Neuronal stem cell (in vitro differentiated cells): ENCODE results near the gene NQO2.

Experiments used
- DNase-seq: peaks from one replicate; pipeline ENCODE4 v3.0.0-alpha.2; 2013; ENCODE audit warnings: low spot score
- H2AFZ ChIP-seq: one replicate; pipeline ENCODE4 v1.6.1; 2013; ENCODE audit warnings: mild to moderate bottlenecking, low read length, inconsistent platforms
- H2AK5ac ChIP-seq: 2 replicates; pipeline ENCODE4 v1.6.1; 2013; ENCODE audit warnings: low read depth, mild to moderate bottlenecking, inconsistent platforms, low read length, moderate library complexity, mixed read lengths
- H2BK120ac ChIP-seq: 2 replicates; pipeline ENCODE4 v1.6.1; 2013; ENCODE audit warnings: low read depth, mild to moderate bottlenecking, inconsistent platforms, low read length, moderate library complexity, mixed read lengths
- H2BK12ac ChIP-seq: one replicate; pipeline ENCODE4 v1.6.1; 2013; ENCODE audit warnings: low read length, inconsistent platforms
- H2BK15ac ChIP-seq: 2 replicates; pipeline ENCODE4 v1.6.1; 2013; ENCODE audit warnings: mild to moderate bottlenecking, low read length, inconsistent platforms, mixed read lengths
- H2BK5ac ChIP-seq: one replicate; pipeline ENCODE4 v1.6.1; 2013; ENCODE audit warnings: inconsistent platforms, mild to moderate bottlenecking, low read length, moderate library complexity
- H3K14ac ChIP-seq: one replicate; pipeline ENCODE4 v1.6.1; 2013; ENCODE audit warnings: low read length, inconsistent platforms
- H3K18ac ChIP-seq: 2 replicates; pipeline ENCODE4 v1.6.1; 2013; ENCODE audit warnings: low read length, inconsistent platforms
- H3K23ac ChIP-seq: 2 replicates; pipeline ENCODE4 v1.6.1; 2013; ENCODE audit warnings: low read depth, mild to moderate bottlenecking, mixed read lengths, low read length, inconsistent platforms; ENCODE audit not compliant: poor library complexity
- H3K27ac ChIP-seq: replicated peaks from 3 replicates; pipeline ENCODE4 v1.5.1; 2013; ENCODE audit warnings: low read length, inconsistent platforms
- H3K27me3 ChIP-seq, 3 experiments: 2 replicates each; pipeline ENCODE4 v1.6.1; 2013; ENCODE audit warnings: low read length in 3 of 3, mild to moderate bottlenecking in 2 of 3, inconsistent platforms in 1 of 3, low read depth in 1 of 3, mixed read lengths in 1 of 3, moderate library complexity in 1 of 3; ENCODE audit not compliant: control insufficient read depth in 3 of 3, insufficient read depth in 3 of 3
- H3K36me3 ChIP-seq, 2 donors: replicated peaks in 1 of 2; 2 replicates each; pipeline ENCODE4 v1.6.1; 2013; ENCODE audit warnings: low read length in 2 of 2; ENCODE audit not compliant: control insufficient read depth in 2 of 2, insufficient read depth in 2 of 2
- H3K4ac ChIP-seq: 2 replicates; pipeline ENCODE4 v1.6.1; 2013; ENCODE audit warnings: inconsistent platforms, mild to moderate bottlenecking, low read length, moderate library complexity
- H3K4me1 ChIP-seq, 2 donors: 1 replicate in 1 of 2; 2 replicates in 1 of 2; pipeline ENCODE4 v1.6.1; 2013; ENCODE audit warnings: low read length in 2 of 2, low read depth in 1 of 2; ENCODE audit not compliant: control insufficient read depth in 2 of 2, insufficient read depth in 1 of 2
- H3K4me2 ChIP-seq: one replicate; pipeline ENCODE4 v1.6.1; 2013; ENCODE audit warnings: mild to moderate bottlenecking, low read length, inconsistent platforms; ENCODE audit not compliant: insufficient read depth, poor library complexity, severe bottlenecking
- H3K4me3 ChIP-seq, 2 donors: 2 replicates each; pipeline ENCODE4 v1.5.1; 2013; ENCODE audit warnings: low read length in 2 of 2, mild to moderate bottlenecking in 2 of 2, inconsistent platforms in 1 of 2, moderate library complexity in 1 of 2
- H3K79me1 ChIP-seq: one replicate; pipeline ENCODE4 v1.6.1; 2013; ENCODE audit warnings: low read depth, mild to moderate bottlenecking, inconsistent platforms, low read length, moderate library complexity
- H3K9ac ChIP-seq: one replicate; pipeline ENCODE4 v1.6.1; 2013; ENCODE audit warnings: mild to moderate bottlenecking, low read depth, low read length, inconsistent platforms; ENCODE audit not compliant: poor library complexity
- H3K9me3 ChIP-seq, 2 donors: replicated peaks in 1 of 2; 2 replicates each; pipeline versions ENCODE3 to v1.6.1; 2013; ENCODE audit warnings: low read length in 2 of 2, mild to moderate bottlenecking in 2 of 2, inconsistent platforms in 1 of 2, low read depth in 1 of 2, mixed read lengths in 1 of 2, moderate library complexity in 1 of 2; ENCODE audit not compliant: control insufficient read depth in 2 of 2, insufficient read depth in 1 of 2
- H4K8ac ChIP-seq: one replicate; pipeline ENCODE4 v1.6.1; 2013; ENCODE audit warnings: low read depth, mild to moderate bottlenecking, inconsistent platforms, low read length, moderate library complexity
- H4K91ac ChIP-seq: one replicate; pipeline ENCODE4 v1.6.1; 2013; ENCODE audit warnings: low read length, low read depth, mild to moderate bottlenecking, inconsistent platforms; ENCODE audit not compliant: poor library complexity
- WGBS, 2 donors: extraction: QIAGEN DNeasy Blood & Tissue Kit; methylation state at CpG; one replicate each; pipeline ENCODE4 v1.1.7; 2013; ENCODE audit warnings: missing lambda C conversion rate in 2 of 2, mixed read lengths in 1 of 2; ENCODE audit not compliant: insufficient read length in 2 of 2, insufficient replicate concordance in 1 of 2; ENCODE audit errors: extremely low coverage in 2 of 2; 5-methylcytosine and 5-hydroxymethylcytosine counted together

NQO2 gene

GRCh38 chr6:3013486-3013885, 13.8 kb downstream of the NQO2 start:
- WGBS, 2 donors: no CpG with 5 or more reads among the region's 2 CpGs
- H3K79me1 ChIP-seq: no peaks in the 10 kb centered on the region
- no peak overlapping the region for H4K91ac ChIP-seq
- H3K9me3 ChIP-seq: peaks cover 11 to 29% of the 10 kb centered on the region in 2 donors
- H2BK15ac ChIP-seq: no peak overlapping the region
- H3K4me2 ChIP-seq: no peak overlapping the region
- H2BK12ac ChIP-seq: no peak overlapping the region
- peaks cover 24 to 70% of the 10 kb centered on the region in 2 donors for H3K36me3 ChIP-seq
- no peak overlapping the region for H2AFZ ChIP-seq
- H2BK120ac ChIP-seq: no peak overlapping the region
- no peak overlapping the region for H3K27ac ChIP-seq
- no peak overlapping the region for H3K9ac ChIP-seq
- no peak overlapping the region for H4K8ac ChIP-seq
- no peak overlapping the region for H3K23ac ChIP-seq
- no peak for DNase-seq
- H3K27me3 ChIP-seq: no peaks in the 10 kb centered on the region
- H3K14ac ChIP-seq: no peak overlapping the region
- H2BK5ac ChIP-seq: no peak overlapping the region
- no peak overlapping the region for H2AK5ac ChIP-seq
- H3K4ac ChIP-seq: no peak overlapping the region
- no peaks in the 10 kb centered on the region for H3K4me1 ChIP-seq
- H3K18ac ChIP-seq: no peak overlapping the region
- H3K4me3 ChIP-seq: no peak overlapping the region

- H3K9me3 ChIP-seq: peaks cover 11 to 29% of the 10 kb centered on the region in 2 donors
- no peak overlapping the region for H3K4me2 ChIP-seq
- no peak overlapping the region for H2BK15ac ChIP-seq
- no peak overlapping the region for H3K4ac ChIP-seq
- no peak overlapping the region for H3K23ac ChIP-seq
- H3K18ac ChIP-seq: peak overlapping the region; percentile 28
- no peak for DNase-seq
- no peaks in the 10 kb centered on the region for H3K79me1 ChIP-seq
- H4K91ac ChIP-seq: no peak overlapping the region
- H3K4me3 ChIP-seq: peak overlapping the region in 1 of 2 donors; percentile 20
- H2AK5ac ChIP-seq: no peak overlapping the region
- no peak overlapping the region for H3K14ac ChIP-seq
- no peaks in the 10 kb centered on the region for H3K4me1 ChIP-seq
- no peak overlapping the region for H3K27ac ChIP-seq
- H2BK12ac ChIP-seq: no peak overlapping the region
- H3K27me3 ChIP-seq: no peaks in the 10 kb centered on the region
- H2BK120ac ChIP-seq: no peak overlapping the region
- no peak overlapping the region for H4K8ac ChIP-seq
- no CpG with 5 or more reads among the region's 18 CpGs for WGBS, 2 donors
- H2AFZ ChIP-seq: no peak overlapping the region
- no peak overlapping the region for H3K9ac ChIP-seq
- H2BK5ac ChIP-seq: no peak overlapping the region
- H3K36me3 ChIP-seq: peaks cover 24 to 70% of the 10 kb centered on the region in 2 donors
Measured at GRCh38 chr6:3013901-3014674, 14.4 kb downstream of the NQO2 start.

- no peak overlapping the region for H4K91ac ChIP-seq
- no peak overlapping the region for H2BK120ac ChIP-seq
- no peak overlapping the region for H3K4me3 ChIP-seq
- H3K79me1 ChIP-seq: no peaks in the 10 kb centered on the region
- H2BK15ac ChIP-seq: no peak overlapping the region
- no peak overlapping the region for H3K18ac ChIP-seq
- H2BK12ac ChIP-seq: no peak overlapping the region
- no peaks in the 10 kb centered on the region for H3K27me3 ChIP-seq
- H3K23ac ChIP-seq: no peak overlapping the region
- H3K4ac ChIP-seq: no peak overlapping the region
- H2BK5ac ChIP-seq: no peak overlapping the region
- H2AFZ ChIP-seq: no peak overlapping the region
- no peak overlapping the region for H4K8ac ChIP-seq
- no peak for DNase-seq
- H2AK5ac ChIP-seq: no peak overlapping the region
- H3K9me3 ChIP-seq: peaks cover 11 to 29% of the 10 kb centered on the region in 2 donors
- no peak overlapping the region for H3K14ac ChIP-seq
- no peak overlapping the region for H3K4me2 ChIP-seq
- H3K9ac ChIP-seq: no peak overlapping the region
- peaks cover 24 to 72% of the 10 kb centered on the region in 2 donors for H3K36me3 ChIP-seq
- no CpG with 5 or more reads among the region's 4 CpGs for WGBS, 2 donors
- H3K27ac ChIP-seq: no peak overlapping the region
- H3K4me1 ChIP-seq: no peaks in the 10 kb centered on the region
Measured at GRCh38 chr6:3014675-3015066, 15.0 kb downstream of the NQO2 start.

- Histone ChIP-seq H2BK15ac (no peak overlapping the region), H3K4me2 (no peak overlapping the region), H2BK120ac (no peak overlapping the region), H3K18ac (no peak overlapping the region), H3K4ac (no peak overlapping the region), H4K91ac (no peak overlapping the region), H3K27me3 (no peaks in the 10 kb centered on the region), H3K4me3 (no peak overlapping the region), H4K8ac (no peak overlapping the region), H2AK5ac (no peak overlapping the region), H3K9me3 (peaks cover 11 to 25% of the 10 kb centered on the region in 2 donors), H3K36me3 (peaks cover 23 to 70% of the 10 kb centered on the region in 2 donors), H2AFZ (no peak overlapping the region), H3K9ac (no peak overlapping the region), H2BK5ac (no peak overlapping the region), H3K4me1 (no peaks in the 10 kb centered on the region), H2BK12ac (no peak overlapping the region), H3K23ac (no peak overlapping the region), H3K79me1 (no peaks in the 10 kb centered on the region), H3K27ac (no peak overlapping the region), H3K14ac (no peak overlapping the region)
- DNase-seq: no peak
- WGBS, 2 donors: no CpG with 5 or more reads among the region's 10 CpGs
Measured at GRCh38 chr6:3015144-3015543, 15.4 kb downstream of the NQO2 start.
